Brain pericyte (primary cell): Measurements from ENCODE around the gene PPP6R1.

Source experiments
- DNase-seq: peaks from one replicate; pipeline ENCODE4 v3.0.0-alpha.2; 2012; ENCODE audit warnings: low read depth, low spot score

Gene PPP6R1

GRCh38 chr19:55244004-55244680 lies 14.7 kb downstream of the PPP6R1 start:
- no peak for DNase-seq

GRCh38 chr19:55242517-55242916 lies 16.3 kb downstream of the PPP6R1 start:
- no peak for DNase-seq

- no peak for DNase-seq
Observed at GRCh38 chr19:55241935-55242464, 16.8 kb downstream of the PPP6R1 start.

GRCh38 chr19:55241143-55241934 lies 17.5 kb downstream of the PPP6R1 start:
- DNase-seq = no peak

GRCh38 chr19:55240713-55241020 lies 18.1 kb downstream of the PPP6R1 start:
- DNase-seq = no peak

GRCh38 chr19:55239004-55239403 lies 19.8 kb downstream of the PPP6R1 start:
- DNase-seq = no peak

GRCh38 chr19:55238030-55238429 lies 20.8 kb downstream of the PPP6R1 start:
- no peak for DNase-seq

GRCh38 chr19:55232986-55233385 lies 25.8 kb downstream of the PPP6R1 start:
- DNase-seq = no peak

- DNase-seq = no peak
Observed at GRCh38 chr19:55232286-55232602, 26.6 kb downstream of the PPP6R1 start.

- no peak for DNase-seq
Observed at GRCh38 chr19:55231391-55232285, 27.2 kb downstream of the PPP6R1 start.

GRCh38 chr19:55230780-55231179 lies 28.0 kb downstream of the PPP6R1 start:
- no peak for DNase-seq

- no peak for DNase-seq
Observed at GRCh38 chr19:55230329-55230728, 28.5 kb downstream of the PPP6R1 start.

- no peak for DNase-seq
Observed at GRCh38 chr19:55229789-55230182, 29.0 kb downstream of the PPP6R1 start.

- DNase-seq = no peak
Observed at GRCh38 chr19:55229145-55229788, 29.6 kb downstream of the PPP6R1 start.

- DNase-seq = no peak
Observed at GRCh38 chr19:55228403-55229031, 30.3 kb downstream of the PPP6R1 start, which contains the start of gene TMEM86B. Gene TMEM86B, minus strand, starts transcription at chr19:55228763. Its CDS starts 22 bp downstream, at chr19:55228741.

GRCh38 chr19:55228015-55228391 lies 30.8 kb downstream of the PPP6R1 start:
- DNase-seq = no peak

GRCh38 chr19:55227241-55228014 lies 31.4 kb downstream of the PPP6R1 start:
- no peak for DNase-seq

- no peak for DNase-seq
Observed at GRCh38 chr19:55226788-55227187, 32.0 kb downstream of the PPP6R1 start.

GRCh38 chr19:55226273-55226672 lies 32.5 kb downstream of the PPP6R1 start:
- no peak for DNase-seq

- no peak for DNase-seq
Observed at GRCh38 chr19:55225415-55225958, 33.3 kb downstream of the PPP6R1 start.
